Measurements from ENCODE around the gene SRGAP2B. TPM values are rescaled to one million over a fixed set of nuclear protein-coding genes. Genes with fewer than 3 reads are reported as not detected.
"Not testable (repeated sequence)": the region's sequence is repeated elsewhere in the genome, so short reads cannot be mapped to it uniquely, and the experiment has no call there.

The SRGAP2B gene
- total RNA-seq, 3 donors from 2014 or later = 10.0 to 11.0 (median 10.8) TPM

DNA sequence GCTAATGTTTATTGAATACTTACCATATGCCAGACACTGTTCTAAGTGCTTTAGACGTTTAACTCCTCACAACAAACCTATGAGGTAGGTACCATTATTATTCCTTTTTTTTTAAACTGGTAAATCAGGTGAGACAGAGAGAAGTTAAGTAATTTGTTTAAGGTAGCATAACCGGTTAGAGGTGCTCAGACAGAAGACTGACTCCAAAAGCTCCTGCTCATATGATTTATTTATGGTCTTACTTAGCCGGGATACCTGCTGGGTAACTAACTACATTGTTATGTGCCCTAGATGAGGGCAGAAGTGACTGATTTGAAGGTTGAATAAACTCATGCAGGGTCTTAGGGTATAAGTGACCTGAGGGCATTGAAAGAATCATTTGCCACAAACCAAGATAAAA lies 17.6 kb upstream of the SRGAP2B start:
- H3K9me3 Mint-ChIP-seq; ATAC-seq; H3K36me3 Mint-ChIP-seq (ENCODE audit: insufficient read depth); H3K4me1 Mint-ChIP-seq (ENCODE audit: low read depth); DNase-seq; H3K4me3 Mint-ChIP-seq; H3K27me3 Mint-ChIP-seq (ENCODE audit: low read depth): not testable (repeated sequence)

DNA sequence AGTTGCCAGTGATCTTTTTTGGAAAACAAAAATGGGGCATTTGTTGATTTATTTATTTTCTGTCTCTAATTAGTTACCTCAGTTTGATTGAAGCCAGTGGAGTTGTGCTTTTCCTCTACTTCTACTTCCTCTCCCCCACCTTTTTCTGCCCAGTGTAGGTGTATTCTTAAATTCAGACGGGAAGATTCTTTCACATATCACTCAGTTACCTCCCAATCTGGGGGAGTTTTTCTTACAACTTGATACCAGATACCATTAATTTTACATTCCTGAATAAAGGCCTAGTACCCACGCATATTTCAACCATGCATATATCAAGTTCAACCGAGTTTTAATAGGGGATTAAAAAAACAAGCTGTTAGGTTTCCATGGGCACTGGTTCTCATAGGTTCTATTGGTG lies 16.5 kb upstream of the SRGAP2B start:
- H3K9me3 Mint-ChIP-seq; DNase-seq; ATAC-seq; H3K4me1 Mint-ChIP-seq (ENCODE audit: low read depth); H3K4me3 Mint-ChIP-seq; H3K27me3 Mint-ChIP-seq (ENCODE audit: low read depth); H3K36me3 Mint-ChIP-seq (ENCODE audit: insufficient read depth): not testable (repeated sequence)

DNA sequence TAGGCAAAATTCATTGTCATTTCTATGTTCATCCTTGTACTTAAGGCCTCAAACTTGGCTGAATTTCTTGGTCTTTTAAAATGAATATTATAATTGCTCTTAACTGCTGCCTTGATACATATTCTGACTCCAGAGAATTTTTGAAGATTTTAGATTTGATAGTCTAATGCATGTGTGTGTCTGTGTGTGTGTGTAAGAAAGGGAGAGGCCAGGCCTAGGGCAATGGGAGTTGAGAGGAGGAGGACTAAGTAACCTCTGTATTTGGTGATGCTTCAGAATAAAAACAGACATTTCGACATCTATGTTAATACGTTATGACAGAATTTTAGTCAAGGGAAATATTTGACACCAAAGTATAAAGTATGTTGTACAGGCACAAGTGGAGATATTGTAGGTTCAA lies 8.2 kb upstream of the SRGAP2B start:
- not testable (repeated sequence) for H3K36me3 Mint-ChIP-seq (ENCODE audit: insufficient read depth); DNase-seq; H3K9me3 Mint-ChIP-seq; H3K4me3 Mint-ChIP-seq; H3K27me3 Mint-ChIP-seq (ENCODE audit: low read depth); H3K4me1 Mint-ChIP-seq (ENCODE audit: low read depth); ATAC-seq

DNA sequence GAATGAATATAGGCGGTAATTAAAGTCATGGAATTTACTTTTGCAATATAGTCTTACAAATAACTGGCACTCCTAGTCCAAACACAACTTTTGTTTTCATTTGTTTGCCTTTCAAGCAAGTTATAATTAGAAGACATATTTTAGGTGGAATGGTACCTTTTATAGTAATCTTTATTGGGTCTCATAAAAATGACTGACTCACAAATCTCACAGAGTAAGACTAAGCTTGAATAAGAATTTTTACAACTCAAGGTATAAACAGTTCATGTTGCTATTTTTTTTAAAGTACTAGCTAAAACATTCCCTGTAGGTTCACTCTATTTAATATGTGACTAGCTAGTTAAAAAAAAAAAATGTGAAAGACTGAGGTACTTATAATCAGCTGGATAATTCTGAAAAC lies 6.6 kb upstream of the SRGAP2B start:
- H3K36me3 Mint-ChIP-seq (ENCODE audit: insufficient read depth); H3K4me1 Mint-ChIP-seq (ENCODE audit: low read depth); ATAC-seq: not testable (repeated sequence)

DNA sequence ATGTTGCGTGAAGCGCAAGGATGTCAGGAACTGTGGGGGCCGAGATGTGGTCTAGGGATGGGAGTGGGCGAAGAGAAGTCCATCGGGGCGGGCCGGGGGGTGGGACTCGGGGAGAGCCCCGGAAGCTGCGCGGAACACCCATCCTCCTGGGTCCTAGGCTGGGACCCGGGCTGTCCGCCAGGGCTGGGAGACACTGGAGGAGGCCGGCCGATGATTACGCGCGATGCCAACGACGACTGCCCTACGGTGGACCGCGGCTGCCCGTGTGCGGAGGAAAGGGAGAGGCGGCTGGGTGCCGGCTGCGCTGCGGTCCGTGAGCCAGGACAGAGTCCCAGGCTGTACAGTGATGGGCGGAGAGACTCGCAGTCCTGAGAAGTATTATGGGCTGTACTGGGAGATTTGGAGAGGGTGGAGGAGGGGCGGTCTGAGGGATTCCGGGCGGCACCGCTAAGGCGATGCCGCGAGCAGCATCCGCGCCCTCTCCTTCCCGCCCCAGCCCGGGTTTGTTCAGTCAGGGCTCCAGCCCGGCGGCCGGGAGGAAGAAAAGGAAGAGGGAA lies 395 bp downstream of the SRGAP2B start:
- H3K9me3 Mint-ChIP-seq; H3K4me1 Mint-ChIP-seq (ENCODE audit: low read depth); H3K36me3 Mint-ChIP-seq (ENCODE audit: insufficient read depth); H3K27me3 Mint-ChIP-seq (ENCODE audit: low read depth): not testable (repeated sequence)
- ATAC-seq (peak; percentile 2), DNase-seq (peak; percentile 0)
- H3K4me3 Mint-ChIP-seq = peak overlapping the region; percentile 47

More for the DNA sequence above, 6.6 kb upstream of the SRGAP2B start:
- not testable (repeated sequence) for H3K4me3 Mint-ChIP-seq; H3K9me3 Mint-ChIP-seq; DNase-seq; H3K27me3 Mint-ChIP-seq (ENCODE audit: low read depth)

DNA sequence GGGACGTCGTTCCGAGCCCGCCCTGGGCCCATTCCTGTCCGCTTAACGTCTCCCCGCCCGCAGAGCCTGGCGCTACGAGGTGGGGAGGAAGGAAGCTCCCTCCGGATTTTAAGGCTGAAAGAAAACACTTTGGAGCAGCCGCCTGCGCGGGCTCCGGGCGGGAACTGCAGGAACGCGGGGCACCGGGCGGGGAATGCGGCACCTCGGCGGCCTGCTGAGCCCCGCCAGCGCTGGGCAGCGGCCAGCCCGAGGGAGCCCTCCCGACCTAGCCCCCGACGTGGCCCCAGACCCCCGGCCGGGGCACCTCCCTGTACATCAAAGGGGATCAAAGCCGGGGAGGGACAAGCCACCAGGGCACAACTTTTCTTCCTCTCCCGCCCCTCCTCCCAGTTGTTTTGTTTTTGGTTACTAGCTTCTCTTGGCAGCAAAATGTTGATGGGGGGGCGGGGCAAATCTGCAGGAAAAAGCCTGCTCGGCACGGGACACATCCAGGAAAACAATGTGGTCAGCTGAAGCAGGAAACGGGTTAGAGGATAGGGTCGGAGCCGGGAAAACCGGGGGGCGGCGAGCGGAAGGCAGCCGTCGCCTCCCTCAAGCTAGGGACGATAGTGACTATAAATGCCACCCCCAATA lies 1.5 kb downstream of the SRGAP2B start:
- not testable (repeated sequence) for H3K9me3 Mint-ChIP-seq; H3K36me3 Mint-ChIP-seq (ENCODE audit: insufficient read depth); H3K27me3 Mint-ChIP-seq (ENCODE audit: low read depth); H3K4me1 Mint-ChIP-seq (ENCODE audit: low read depth); ATAC-seq
- peak; percentile 0 for DNase-seq
- H3K4me3 Mint-ChIP-seq = peak overlapping the region; percentile 88

DNA sequence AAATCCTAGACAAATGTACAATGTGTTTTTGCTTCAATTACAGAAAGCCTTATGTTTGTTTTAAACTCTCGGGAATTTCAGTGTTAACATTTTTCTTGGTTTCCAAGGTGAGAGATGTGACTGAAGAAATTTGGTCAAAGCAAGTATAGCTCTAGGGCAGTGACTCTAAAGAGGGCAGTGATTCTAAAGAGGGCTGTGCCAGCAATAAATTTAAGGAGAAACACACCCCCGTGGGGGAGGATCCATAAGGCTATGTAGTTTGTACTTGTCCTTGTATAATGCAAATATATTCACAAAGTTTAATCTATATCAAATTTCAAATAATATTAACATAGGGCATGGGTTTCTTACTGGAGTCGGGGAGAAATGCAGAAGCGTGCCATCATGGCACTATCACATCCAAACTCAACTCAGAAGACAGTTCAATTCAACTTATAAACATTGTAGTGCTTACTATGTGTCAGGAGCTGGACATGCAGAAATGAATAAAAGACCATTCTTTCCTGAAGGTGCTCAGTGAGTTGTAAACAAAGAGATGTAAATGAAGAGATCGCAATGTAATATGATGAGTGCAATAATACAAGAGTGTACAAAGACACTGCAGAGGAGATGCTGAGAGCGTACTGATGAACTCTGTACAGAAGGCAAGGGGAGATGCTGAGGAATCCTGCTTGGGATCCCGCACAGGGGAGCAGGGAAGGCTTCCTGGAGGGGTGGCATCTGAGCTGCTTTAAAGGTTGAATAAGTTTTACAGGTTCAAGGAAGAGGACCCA lies 12.5 kb downstream of the SRGAP2B start:
- ATAC-seq; H3K27me3 Mint-ChIP-seq (ENCODE audit: low read depth); H3K4me3 Mint-ChIP-seq; DNase-seq; H3K9me3 Mint-ChIP-seq; H3K4me1 Mint-ChIP-seq (ENCODE audit: low read depth); H3K36me3 Mint-ChIP-seq (ENCODE audit: insufficient read depth): not testable (repeated sequence)

DNA sequence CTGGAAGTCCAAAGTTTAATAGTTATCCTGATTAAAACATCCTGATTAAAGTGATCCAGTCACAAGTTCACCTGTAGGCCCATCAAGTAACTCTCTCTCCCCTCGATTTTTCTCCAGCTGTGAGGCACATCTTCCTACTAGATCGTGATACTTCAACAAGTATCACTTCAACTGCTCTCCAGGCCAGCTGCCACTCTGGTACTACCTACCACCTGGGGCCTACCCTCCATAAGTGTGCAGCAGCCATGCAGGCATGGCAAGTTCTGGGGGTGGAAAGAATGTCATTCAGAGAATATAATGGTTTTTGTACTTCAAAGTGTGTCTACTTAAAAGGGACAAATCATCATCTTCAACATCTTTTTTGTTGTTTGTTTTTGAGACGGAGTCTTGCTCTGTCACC lies 14.9 kb downstream of the SRGAP2B start:
- H3K9me3 Mint-ChIP-seq; H3K36me3 Mint-ChIP-seq (ENCODE audit: insufficient read depth); H3K4me1 Mint-ChIP-seq (ENCODE audit: low read depth); ATAC-seq; DNase-seq; H3K27me3 Mint-ChIP-seq (ENCODE audit: low read depth); H3K4me3 Mint-ChIP-seq: not testable (repeated sequence)

DNA sequence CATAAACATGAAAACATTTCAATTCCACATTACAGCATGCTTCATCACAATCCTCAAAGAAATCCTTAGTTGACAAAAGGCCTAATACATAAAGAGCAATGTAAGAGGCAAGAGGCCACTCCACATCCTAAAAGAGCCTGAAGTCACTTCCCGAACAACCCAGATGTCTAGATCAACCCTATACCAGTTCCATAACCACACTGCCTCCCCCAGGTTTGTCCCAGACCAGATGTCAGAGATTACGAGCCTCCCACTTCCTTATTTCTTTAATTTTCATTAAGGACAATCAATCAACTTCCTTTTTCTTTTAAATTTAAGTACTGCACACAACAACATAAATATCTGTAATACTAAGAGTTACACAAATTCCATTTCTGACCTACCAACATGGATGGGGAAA lies 15.4 kb downstream of the SRGAP2B start:
- H3K4me3 Mint-ChIP-seq; ATAC-seq; H3K4me1 Mint-ChIP-seq (ENCODE audit: low read depth); H3K9me3 Mint-ChIP-seq; DNase-seq; H3K36me3 Mint-ChIP-seq (ENCODE audit: insufficient read depth); H3K27me3 Mint-ChIP-seq (ENCODE audit: low read depth): not testable (repeated sequence)

DNA sequence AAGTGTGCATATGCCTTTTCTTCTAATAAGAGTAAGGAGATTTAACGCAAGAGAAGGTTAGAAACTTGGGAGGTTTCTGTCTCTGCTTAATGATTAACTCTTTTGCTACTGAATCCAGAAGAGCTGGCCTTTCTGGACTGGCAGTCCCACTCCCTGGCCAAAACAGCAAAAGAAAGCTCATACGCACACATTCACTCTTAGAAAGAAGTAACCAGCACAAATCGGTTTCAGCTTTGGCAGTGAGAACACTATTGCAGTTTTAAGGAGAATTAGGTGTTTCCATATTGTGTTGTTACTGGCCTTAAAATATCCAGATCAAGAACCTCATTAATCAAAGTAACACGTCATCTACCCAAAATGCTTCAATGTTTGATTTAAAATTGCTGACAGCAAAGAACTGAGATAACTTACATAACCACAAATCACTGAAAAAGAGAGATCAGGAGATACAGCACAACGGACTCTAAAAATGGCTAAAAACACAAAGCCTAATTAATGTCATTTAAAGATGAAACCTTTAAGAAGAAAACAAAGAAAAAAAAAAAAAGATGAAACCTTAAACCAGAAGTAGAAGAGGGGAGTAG lies 16.2 kb downstream of the SRGAP2B start:
- H3K36me3 Mint-ChIP-seq (ENCODE audit: insufficient read depth); ATAC-seq; H3K4me3 Mint-ChIP-seq; DNase-seq; H3K27me3 Mint-ChIP-seq (ENCODE audit: low read depth); H3K9me3 Mint-ChIP-seq; H3K4me1 Mint-ChIP-seq (ENCODE audit: low read depth): not testable (repeated sequence)

DNA sequence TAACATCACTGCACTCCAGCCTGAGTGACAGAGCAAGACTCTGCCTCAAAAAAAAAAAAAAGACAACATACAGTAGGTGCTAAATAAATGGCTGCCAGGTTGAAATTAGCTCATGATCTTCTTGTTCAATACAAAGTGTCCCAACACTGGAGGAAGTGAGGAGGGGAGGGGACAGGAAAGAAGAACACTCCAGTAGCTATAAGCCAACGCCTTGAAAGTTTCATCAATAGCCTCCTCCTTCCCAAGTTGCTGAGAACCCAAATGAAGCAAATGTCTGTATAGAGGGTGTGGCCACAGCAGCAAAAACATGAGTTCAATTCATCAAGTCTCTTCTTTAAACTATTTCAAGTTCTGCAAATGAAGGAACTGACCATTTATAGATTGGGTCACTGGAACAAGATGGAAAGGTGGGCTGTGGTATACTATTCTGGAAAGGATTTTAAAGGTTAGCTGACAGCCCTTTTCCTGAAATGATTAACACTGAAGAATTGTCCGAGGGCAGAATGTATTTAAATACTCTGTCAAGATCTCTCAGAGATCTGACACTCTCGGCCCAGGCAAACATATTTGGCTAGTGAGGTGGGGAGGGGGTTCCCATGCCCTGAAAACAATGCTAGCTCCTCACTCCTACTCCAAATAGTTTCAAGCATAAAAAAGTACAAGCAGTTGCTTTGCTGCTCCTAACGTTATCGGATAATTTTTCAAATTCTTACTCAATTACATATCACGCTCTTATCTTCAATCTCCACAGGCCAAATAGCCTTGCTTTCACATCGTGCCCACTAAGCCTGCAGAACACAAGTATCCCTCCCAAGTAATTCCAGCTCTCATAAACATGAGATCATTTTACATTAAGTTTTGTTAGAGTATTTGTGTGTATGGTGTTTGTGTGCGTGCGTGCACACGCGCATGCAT lies 17.0 kb downstream of the SRGAP2B start:
- H3K36me3 Mint-ChIP-seq (ENCODE audit: insufficient read depth); H3K9me3 Mint-ChIP-seq; H3K4me1 Mint-ChIP-seq (ENCODE audit: low read depth); ATAC-seq; DNase-seq; H3K4me3 Mint-ChIP-seq; H3K27me3 Mint-ChIP-seq (ENCODE audit: low read depth): not testable (repeated sequence)

DNA sequence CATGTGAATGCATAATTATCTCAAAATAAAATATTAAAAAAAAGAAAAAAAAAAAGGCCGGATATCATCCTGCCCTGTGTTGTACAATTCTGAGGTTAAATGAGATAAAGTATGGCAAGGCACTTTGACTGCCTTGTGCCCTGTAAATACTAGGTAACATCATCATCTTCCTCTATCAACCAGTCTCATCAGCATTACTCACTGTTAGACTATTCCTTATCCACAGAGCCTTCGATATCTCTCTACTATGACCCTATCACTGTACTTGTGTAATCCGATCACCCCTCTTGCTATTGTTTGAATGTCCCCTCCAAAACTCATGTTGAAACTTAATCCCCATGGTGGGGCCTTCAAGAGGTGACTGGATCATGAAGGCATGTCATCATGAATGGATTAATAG lies 18.3 kb downstream of the SRGAP2B start:
- H3K4me3 Mint-ChIP-seq; H3K36me3 Mint-ChIP-seq (ENCODE audit: insufficient read depth); ATAC-seq; DNase-seq; H3K9me3 Mint-ChIP-seq; H3K27me3 Mint-ChIP-seq (ENCODE audit: low read depth); H3K4me1 Mint-ChIP-seq (ENCODE audit: low read depth): not testable (repeated sequence)

DNA sequence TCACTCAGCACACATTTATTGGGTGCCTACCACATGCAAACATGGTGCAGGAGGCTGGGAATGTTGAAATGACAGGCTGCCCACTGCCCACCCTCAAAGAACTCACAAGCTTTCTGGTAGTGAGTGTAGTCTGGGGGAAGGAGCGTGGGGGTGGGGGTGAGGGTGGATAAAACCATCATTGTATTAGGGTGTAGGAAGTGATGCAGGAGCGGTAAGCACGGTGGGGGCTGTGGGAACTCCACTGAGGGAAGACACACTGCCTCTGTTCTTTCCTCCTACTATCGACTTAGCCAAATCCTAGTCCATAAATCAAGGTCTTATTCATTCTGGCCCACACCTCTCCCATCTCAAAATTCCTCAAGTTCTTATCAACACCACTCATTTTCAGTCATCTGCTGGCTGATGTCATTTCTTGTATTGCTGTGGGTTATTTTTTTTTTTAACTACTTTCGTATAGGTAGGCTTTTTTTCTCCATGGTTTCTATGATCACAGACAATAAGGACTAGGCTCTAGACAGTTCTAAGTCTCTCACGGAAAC lies 21.0 kb downstream of the SRGAP2B start:
- not testable (repeated sequence) for H3K4me1 Mint-ChIP-seq (ENCODE audit: low read depth); H3K9me3 Mint-ChIP-seq; H3K36me3 Mint-ChIP-seq (ENCODE audit: insufficient read depth); H3K27me3 Mint-ChIP-seq (ENCODE audit: low read depth); H3K4me3 Mint-ChIP-seq; DNase-seq
- ATAC-seq = peak in 1 of 2 donors; percentile 10

DNA sequence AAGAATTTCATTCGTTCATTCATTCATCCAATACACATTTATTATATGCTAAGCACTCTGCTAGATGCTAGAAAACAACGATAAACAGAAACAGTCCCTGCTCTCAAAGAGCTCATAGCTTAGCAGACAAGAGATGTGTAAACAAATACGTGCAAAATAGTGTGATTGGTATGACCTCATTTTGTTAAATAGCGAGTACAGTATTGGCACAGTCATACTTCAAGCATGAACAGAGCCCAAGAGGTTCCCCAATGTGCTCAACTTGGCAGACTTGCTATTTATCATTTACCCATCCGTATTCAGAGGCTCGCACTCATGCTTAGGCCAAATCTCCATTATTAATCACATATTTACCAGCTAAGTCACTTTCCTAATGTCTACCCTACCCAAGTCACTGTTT lies 23.6 kb downstream of the SRGAP2B start:
- not testable (repeated sequence) for H3K9me3 Mint-ChIP-seq; H3K4me1 Mint-ChIP-seq (ENCODE audit: low read depth); ATAC-seq; H3K36me3 Mint-ChIP-seq (ENCODE audit: insufficient read depth); DNase-seq; H3K27me3 Mint-ChIP-seq (ENCODE audit: low read depth); H3K4me3 Mint-ChIP-seq
